Sigmoid colon (tissue), 4 donors: ENCODE measurements around the gene AFF4.
"Not testable (repeated sequence)": the region's sequence is repeated elsewhere in the genome, so short reads cannot be mapped to it uniquely, and the experiment has no call there.

Source experiments
- CTCF ChIP-seq, 4 experiments: fragments of 450-650 bp in 3 of 4; fragments of 200-600 bp in 1 of 4; IDR thresholded peaks; one replicate each; pipeline ENCODE4 v1.5.1; 2016 to 2019; ENCODE audit warnings: antibody characterized with exemption in 4 of 4, mild to moderate bottlenecking in 3 of 4, moderate library complexity in 2 of 4
- POLR2AphosphoS5 ChIP-seq, 4 donors: sonication (generic); formaldehyde crosslinking; IDR thresholded peaks; one replicate each; pipeline ENCODE4 v1.6.1; 2017; ENCODE audit warnings: antibody characterized with exemption in 4 of 4

- TF ChIP-seq CTCF, POLR2AphosphoS5 (IDR thresholded peaks at IDR 0.05): not testable (repeated sequence)
Measured at GRCh38 chr5:132982971-132983370, 19.5 kb upstream of the AFF4 start.
